Lower leg skin (tissue), 3 donors: ENCODE results near the gene ESR2.

Experiments
- CTCF ChIP-seq, 3 donors: fragments of 450-650 bp; IDR thresholded peaks; one replicate each; pipeline ENCODE4 v1.5.1; 2016; ENCODE audit warnings: antibody characterized with exemption in 3 of 3, mild to moderate bottlenecking in 3 of 3, moderate library complexity in 2 of 3
- POLR2A ChIP-seq, 2 donors: fragments of 450-650 bp; IDR thresholded peaks; one replicate each; pipeline ENCODE4 v1.6.1; 2016 to 2017; ENCODE audit warnings: antibody characterized with exemption in 2 of 2, mild to moderate bottlenecking in 1 of 2, moderate library complexity in 1 of 2

- TF ChIP-seq CTCF (IDR thresholded peaks at IDR 0.05): no peak
- TF ChIP-seq POLR2A (IDR thresholded peaks at IDR 0.05): no peak
These were observed 32.3 kb upstream of the ESR2 start for GRCh38 chr14:64326502-64326901.
